NCI-H1092 treated with DMSO at 0.1 percent for 48 hours (cell line): ENCODE measurements around the gene AK5.
"Not testable (repeated sequence)": the region's sequence is repeated elsewhere in the genome, so short reads cannot be mapped to it uniquely, and the experiment has no call there.

Experiments
- DNase-seq: peaks from one replicate; lab custom pipeline; 2025; lab: John Stamatoyannopoulos, UW

AK5 gene

GRCh38 chr1:77400781-77401180 lies 119.0 kb downstream of the AK5 start:
- DNase-seq: no peak

GRCh38 chr1:77401384-77401783 lies 119.6 kb downstream of the AK5 start:
- DNase-seq: no peak

- no peak for DNase-seq
These were observed 123.4 kb downstream of the AK5 start for GRCh38 chr1:77405186-77405585.

GRCh38 chr1:77406661-77407060 lies 124.8 kb downstream of the AK5 start:
- no peak for DNase-seq

GRCh38 chr1:77407738-77408375 lies 126.0 kb downstream of the AK5 start:
- DNase-seq: no peak

GRCh38 chr1:77408933-77409332 lies 127.1 kb downstream of the AK5 start:
- not testable (repeated sequence) for DNase-seq

GRCh38 chr1:77412069-77412819 lies 130.4 kb downstream of the AK5 start:
- no peak for DNase-seq

- DNase-seq: no peak
These were observed 131.2 kb downstream of the AK5 start for GRCh38 chr1:77412820-77413530.

GRCh38 chr1:77413541-77414335 lies 131.9 kb downstream of the AK5 start:
- DNase-seq: no peak

- DNase-seq: no peak
These were observed 133.8 kb downstream of the AK5 start for GRCh38 chr1:77415579-77415978.

- no peak for DNase-seq
These were observed 135.1 kb downstream of the AK5 start for GRCh38 chr1:77416692-77417450.

- not testable (repeated sequence) for DNase-seq
These were observed 136.2 kb downstream of the AK5 start for GRCh38 chr1:77418055-77418454.

- no peak for DNase-seq
These were observed 139.8 kb downstream of the AK5 start for GRCh38 chr1:77421504-77422233.

GRCh38 chr1:77424236-77424635 lies 142.4 kb downstream of the AK5 start:
- no peak for DNase-seq

GRCh38 chr1:77428068-77428467 lies 146.2 kb downstream of the AK5 start:
- DNase-seq: no peak

- DNase-seq: no peak
These were observed 149.3 kb downstream of the AK5 start for GRCh38 chr1:77430966-77431690.

GRCh38 chr1:77433934-77434333 lies 152.1 kb downstream of the AK5 start:
- no peak for DNase-seq

GRCh38 chr1:77434967-77435366 lies 153.1 kb downstream of the AK5 start:
- no peak for DNase-seq

GRCh38 chr1:77438236-77438913 lies 156.6 kb downstream of the AK5 start:
- DNase-seq: no peak
